ENCODE data around the gene LPCAT3. TPM values are rescaled to one million over a fixed set of nuclear protein-coding genes. Genes with fewer than 3 reads are reported as not detected.

LPCAT3 gene
- total RNA-seq, 1 donor from 2014 or later: 34.4 TPM

- no peaks in the 10 kb centered on the region for H3K27me3 Mint-ChIP-seq
- peak overlapping the region; percentile 95 for H3K4me3 Mint-ChIP-seq
- TF ChIP-seq CTCF (conservative IDR thresholded peaks at IDR 0.05): no peak
- no peaks in the 10 kb centered on the region for H3K9me3 Mint-ChIP-seq
- peak overlapping the region; percentile 99 for H3K27ac Mint-ChIP-seq
- DNase-seq (ENCODE audit: extremely low spot score, unreplicated experiment): no peak
- H3K4me1 Mint-ChIP-seq (ENCODE audit: unreplicated experiment): peaks cover 18% of the 10 kb centered on the region
- peaks cover 18% of the 10 kb centered on the region for H3K36me3 Mint-ChIP-seq
Observed at GRCh38 chr12:6963016-6963731, 55.1 kb downstream of the LPCAT3 start.

DNA sequence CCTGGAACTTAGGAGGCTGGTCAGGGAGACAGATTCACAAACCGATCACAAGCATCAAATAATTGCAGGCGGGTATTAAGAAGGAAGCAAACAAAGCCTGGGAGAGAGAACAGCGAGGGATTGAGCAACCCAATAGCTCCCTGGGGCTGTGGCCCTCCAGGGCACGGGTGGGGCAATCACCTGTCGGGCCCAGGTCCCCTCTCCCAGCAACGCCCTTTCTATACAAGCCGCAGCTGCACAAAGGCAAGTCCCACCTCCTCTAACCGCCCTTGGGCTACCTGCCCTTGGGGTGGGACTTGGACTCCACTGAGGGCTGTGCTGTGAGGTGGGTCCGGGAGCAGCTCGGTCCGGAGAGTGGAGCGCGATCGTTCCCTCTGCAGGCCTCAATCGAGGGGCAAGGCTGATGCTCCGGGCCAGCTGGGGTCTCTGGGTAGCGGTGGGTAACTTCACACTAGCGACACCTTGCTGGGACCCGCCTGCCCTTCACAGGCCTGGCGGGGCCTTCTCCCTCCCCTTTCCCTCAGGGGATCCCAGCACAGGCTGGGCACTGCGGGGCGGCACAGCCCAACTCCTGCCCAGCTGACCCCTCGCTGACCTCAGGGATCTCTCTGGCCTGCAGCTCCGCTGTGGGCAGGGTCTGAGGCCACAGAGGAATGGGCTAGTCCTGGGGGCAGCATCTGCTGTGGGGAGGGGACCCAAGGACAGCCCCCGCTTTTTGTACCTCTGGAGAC, 55.8 kb downstream of the LPCAT3 start:
- TF ChIP-seq CTCF (conservative IDR thresholded peaks at IDR 0.05): peak; percentile 19
- peaks cover 18% of the 10 kb centered on the region for H3K4me1 Mint-ChIP-seq (ENCODE audit: unreplicated experiment)
- peaks cover 18% of the 10 kb centered on the region for H3K36me3 Mint-ChIP-seq
- no peaks in the 10 kb centered on the region for H3K9me3 Mint-ChIP-seq
- peak overlapping the region; percentile 99 for H3K27ac Mint-ChIP-seq
- H3K27me3 Mint-ChIP-seq: no peaks in the 10 kb centered on the region
- peak overlapping the region; percentile 95 for H3K4me3 Mint-ChIP-seq
- no peak for DNase-seq (ENCODE audit: extremely low spot score, unreplicated experiment)

DNA sequence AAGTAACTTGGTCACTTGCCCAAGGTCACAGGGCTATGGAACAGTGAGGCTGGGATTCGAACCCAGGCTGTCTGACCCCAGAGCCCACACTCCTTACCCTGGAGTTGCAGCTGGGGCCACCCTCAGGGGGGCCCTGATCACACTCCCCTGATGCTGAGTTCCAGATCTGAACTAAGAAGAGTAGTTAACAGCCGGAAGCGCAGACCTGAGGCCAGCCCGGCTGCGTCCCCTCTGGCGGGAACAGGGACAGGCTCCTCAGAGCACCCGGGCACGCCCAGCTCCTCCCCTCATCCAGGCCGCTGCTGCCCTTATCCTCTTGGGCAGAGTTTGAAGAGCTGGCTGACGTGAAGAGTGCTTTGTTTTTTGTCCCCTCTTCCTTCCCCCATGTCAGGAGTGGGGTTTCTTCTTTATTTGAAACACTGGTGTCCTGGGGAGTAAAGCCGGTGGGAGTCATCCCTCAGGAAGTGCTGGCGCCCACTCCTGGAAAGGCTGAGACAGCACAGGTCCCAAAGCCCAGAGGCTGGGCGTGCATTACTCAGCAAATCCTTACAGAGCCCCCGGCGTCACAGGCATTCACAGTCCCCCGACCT, 56.5 kb downstream of the LPCAT3 start:
- Mint-ChIP-seq H3K9me3 (no peaks in the 10 kb centered on the region), H3K27ac (peak overlapping the region; percentile 99), H3K4me3 (peak overlapping the region; percentile 95), H3K36me3 (peaks cover 18% of the 10 kb centered on the region), H3K4me1 (ENCODE audit: unreplicated experiment) (peaks cover 18% of the 10 kb centered on the region), H3K27me3 (no peaks in the 10 kb centered on the region)
- TF ChIP-seq CTCF (conservative IDR thresholded peaks at IDR 0.05): peak; percentile 73
- no peak for DNase-seq (ENCODE audit: extremely low spot score, unreplicated experiment)

DNA sequence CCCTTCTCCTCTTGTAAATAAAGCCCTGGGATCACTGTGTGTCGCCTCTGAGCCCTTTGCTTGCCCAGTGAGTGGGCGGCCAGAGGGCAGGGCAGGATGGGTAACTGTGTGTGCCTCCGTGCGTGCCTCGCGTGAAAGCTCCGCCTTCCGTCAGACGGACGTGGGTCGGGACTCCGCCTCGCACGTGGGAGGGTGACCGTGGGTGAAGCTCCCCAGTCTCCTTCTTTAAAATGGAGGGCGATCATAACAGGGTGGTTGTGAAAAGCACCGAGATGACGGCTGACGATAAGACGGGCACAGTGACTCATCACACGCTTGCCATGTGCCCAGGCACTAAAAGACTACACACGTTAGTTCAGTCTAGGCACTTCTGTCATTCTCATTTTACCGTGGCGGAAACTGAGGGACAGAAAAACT, 57.0 kb downstream of the LPCAT3 start:
- TF ChIP-seq CTCF (conservative IDR thresholded peaks at IDR 0.05): no peak
- Mint-ChIP-seq H3K36me3 (peaks cover 15% of the 10 kb centered on the region), H3K4me1 (ENCODE audit: unreplicated experiment) (peaks cover 18% of the 10 kb centered on the region), H3K9me3 (no peaks in the 10 kb centered on the region), H3K4me3 (peak overlapping the region; percentile 95), H3K27me3 (no peaks in the 10 kb centered on the region), H3K27ac (peak overlapping the region; percentile 99)
- no peak for DNase-seq (ENCODE audit: extremely low spot score, unreplicated experiment)

DNA sequence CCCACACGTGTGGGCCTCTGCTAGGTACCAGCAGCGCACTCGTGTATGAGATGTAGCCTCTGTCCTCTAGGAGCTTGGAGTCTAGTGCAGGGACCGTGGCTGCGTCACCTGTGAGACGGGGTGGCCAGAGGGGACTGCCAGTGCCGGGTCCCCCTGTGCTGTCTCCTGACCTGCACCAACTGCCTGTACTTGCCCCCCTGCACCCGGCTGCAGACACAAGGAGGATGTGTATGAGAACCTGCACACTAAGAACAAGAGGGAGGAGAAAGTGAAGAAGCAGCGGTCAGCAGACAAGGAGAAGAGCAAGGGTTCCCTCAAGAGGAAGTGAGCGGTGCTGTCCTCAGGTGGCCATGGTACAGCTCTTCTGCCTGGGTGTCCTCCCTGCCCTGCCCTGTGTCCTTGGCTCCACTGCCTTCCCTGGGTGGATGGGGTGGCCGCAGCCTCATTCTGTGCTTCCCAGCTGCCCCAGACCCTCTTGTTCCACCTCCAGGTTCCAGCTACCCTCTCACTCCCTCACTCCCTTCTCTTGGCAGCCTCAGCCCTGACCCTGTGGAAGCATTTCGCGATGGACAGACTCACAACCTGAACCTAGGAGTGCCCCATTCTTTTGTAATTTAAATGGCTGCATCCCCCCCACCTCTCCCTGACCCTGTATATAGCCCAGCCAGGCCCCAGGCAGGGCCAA, 57.5 kb downstream of the LPCAT3 start:
- Mint-ChIP-seq H3K27ac (peak overlapping the region; percentile 99), H3K4me1 (ENCODE audit: unreplicated experiment) (peaks cover 18% of the 10 kb centered on the region), H3K36me3 (peaks cover 13% of the 10 kb centered on the region), H3K9me3 (no peaks in the 10 kb centered on the region), H3K4me3 (peak overlapping the region; percentile 59), H3K27me3 (no peaks in the 10 kb centered on the region)
- DNase-seq (ENCODE audit: extremely low spot score, unreplicated experiment): no peak
- no peak for TF ChIP-seq CTCF (conservative IDR thresholded peaks at IDR 0.05)

Data from type B pancreatic cell (in vitro differentiated cells).